ACHN (cell line): ENCODE results near the gene NUDT17.

Experiments used
- DNase-seq: peaks from one replicate; pipeline ENCODE4 v3.0.0-alpha.2; 2015
- in situ Hi-C: cut with HindIII; loops from 2 replicates; pipeline ENCODE4 v1.10.0; 2017; ENCODE audit warnings: low sequenced_read_pairs, low pct_ligation_motif_present, low pct_unique_long_range_greater_than_20kb

The NUDT17 gene

GRCh38 chr1:145884675-145885074, 39.2 kb downstream of the NUDT17 start:
- in situ Hi-C loops, result no loop called here
- DNase-seq, result no peak

- peak; percentile 80 for DNase-seq
- in situ Hi-C loops, result no loop called here
These were observed 40.4 kb downstream of the NUDT17 start, which contains the start of gene ANKRD35 for GRCh38 chr1:145885738-145886287. Gene ANKRD35, minus strand, starts transcription at chr1:145885866. Its CDS starts 108 bp downstream, at chr1:145885758.

- in situ Hi-C loops, result no loop called here
- no peak for DNase-seq
These were observed 41.0 kb downstream of the NUDT17 start for GRCh38 chr1:145886390-145886789.

DNA sequence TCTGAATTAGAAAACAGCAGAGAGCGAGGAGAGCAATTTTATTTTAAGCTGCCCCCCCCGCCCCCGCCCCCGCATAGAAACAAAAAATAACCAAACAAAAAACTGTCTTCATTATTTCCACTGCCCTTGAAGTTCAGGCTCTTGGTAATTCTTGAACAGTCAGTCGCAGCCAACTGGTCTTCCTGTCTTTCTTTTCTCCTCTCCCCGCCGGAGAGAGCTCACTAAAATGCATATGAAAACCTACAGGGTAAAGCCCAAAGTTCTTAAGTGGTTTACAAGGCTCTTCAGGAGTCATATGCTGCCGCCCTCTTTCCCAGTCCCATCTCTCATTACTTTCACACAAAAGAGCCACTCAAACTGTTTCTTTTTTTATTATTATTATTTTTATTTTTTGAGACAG, 41.4 kb downstream of the NUDT17 start:
- in situ Hi-C loops, result no loop called here
- no peak for DNase-seq

DNA sequence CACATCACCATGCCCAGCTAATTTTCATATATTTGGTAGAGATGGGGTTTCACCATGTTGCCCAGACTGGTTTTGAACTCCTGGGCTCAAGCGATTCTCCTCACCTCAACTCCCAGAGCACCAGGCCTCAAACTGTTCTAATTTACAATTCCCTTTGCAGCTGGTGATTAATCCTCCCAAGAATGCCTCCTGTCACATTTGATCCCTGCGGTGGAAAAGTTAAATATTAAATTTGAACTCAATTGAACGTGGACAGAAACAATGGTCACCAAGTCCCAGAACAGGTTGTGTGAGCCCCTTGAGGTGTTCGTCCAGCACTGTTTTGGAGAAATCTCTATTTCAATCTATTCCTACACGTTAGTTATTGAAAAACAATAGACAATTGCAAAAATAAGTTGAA, 42.2 kb downstream of the NUDT17 start:
- in situ Hi-C loops, result no loop called here
- peak; percentile 93 for DNase-seq

DNA sequence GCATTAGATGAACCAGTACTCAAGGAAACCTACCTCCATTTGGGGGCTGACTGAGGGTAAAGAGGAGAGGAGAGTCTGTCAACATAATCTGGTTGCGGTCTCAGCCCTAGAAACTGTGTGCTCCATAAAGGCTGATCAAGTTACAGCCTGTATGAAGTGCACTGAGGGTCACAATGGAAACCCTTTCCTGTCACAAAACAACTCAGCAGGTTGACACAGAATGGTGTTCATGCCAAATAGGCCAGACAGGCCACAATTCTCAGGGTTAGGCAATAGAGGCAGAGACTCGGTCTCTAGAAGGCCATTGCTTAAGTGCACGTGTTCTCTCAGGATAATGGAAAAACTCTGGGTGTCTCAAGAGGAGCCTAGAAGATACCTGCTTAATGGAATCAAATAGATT, 44.3 kb downstream of the NUDT17 start:
- DNase-seq, result no peak
- in situ Hi-C loops, result no loop called here

DNA sequence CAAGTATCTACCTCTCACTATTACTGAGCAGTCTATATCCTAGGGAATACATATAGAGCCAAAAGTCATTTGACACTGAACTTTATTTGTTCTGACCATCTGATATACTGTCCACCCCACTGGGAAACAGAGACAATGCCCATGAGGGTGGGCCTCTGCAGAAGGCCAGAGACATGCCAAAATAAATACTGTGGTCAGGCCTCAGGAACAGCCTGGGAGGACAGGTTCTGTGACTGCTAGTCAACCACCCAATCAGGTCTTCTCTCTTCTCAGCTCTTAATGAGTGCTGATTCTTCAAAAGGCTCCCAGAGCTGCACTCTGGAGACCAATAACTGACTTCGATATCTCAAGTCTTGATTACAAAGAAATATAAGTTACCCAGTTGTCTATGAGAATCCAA, 45.7 kb downstream of the NUDT17 start:
- DNase-seq, result no peak
- in situ Hi-C loops, result no loop called here

DNA sequence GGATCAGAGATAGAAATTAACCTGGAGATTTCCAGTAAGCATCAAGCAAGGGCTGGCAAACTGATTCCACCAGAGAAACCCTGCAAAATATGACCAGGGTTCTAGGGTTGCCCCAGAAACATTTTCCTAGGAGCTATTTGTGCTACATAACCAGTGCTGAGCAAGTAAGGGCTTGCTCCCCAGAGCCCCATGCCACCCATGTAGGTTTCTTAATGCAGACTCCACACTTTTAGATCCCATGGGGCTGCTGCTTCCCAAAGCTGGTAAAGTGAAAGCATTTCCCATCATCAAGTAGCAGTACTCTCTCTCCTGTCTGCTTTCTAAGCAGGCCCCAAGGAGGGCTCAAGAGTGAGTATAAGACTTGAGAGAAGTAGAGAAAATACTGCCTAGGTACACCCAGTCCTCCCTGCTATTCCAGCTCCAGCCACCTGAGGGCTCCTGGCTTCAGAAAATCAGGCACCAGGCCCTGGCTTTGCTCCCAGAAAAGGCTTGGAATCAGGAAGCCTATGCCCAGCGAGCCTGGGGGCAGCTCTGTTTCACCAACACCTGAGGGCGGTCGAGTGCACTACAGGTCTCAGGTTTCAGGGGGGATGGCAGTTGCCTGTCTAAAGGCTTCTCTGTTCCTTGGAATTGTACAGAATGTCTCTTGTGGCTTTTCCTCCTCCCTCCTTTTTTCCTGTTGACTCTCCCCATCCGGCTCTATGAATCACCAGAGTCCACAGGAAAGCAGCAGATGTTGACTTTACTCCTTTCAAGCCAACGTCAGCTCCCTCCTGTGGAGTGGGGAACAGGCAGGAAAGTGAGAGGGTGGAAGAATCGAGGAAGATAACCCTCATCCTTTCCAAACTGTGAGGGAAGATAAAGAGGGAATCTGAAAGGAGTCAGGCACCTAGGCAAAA, 46.4 kb downstream of the NUDT17 start:
- DNase-seq, result peak; percentile 98

GRCh38 chr1:145892486-145893087, 47.2 kb downstream of the NUDT17 start:
- no peak for DNase-seq
- in situ Hi-C loops, result no loop called here

More for the DNA sequence above, 46.4 kb downstream of the NUDT17 start:
- in situ Hi-C loops, result no loop called here

DNA sequence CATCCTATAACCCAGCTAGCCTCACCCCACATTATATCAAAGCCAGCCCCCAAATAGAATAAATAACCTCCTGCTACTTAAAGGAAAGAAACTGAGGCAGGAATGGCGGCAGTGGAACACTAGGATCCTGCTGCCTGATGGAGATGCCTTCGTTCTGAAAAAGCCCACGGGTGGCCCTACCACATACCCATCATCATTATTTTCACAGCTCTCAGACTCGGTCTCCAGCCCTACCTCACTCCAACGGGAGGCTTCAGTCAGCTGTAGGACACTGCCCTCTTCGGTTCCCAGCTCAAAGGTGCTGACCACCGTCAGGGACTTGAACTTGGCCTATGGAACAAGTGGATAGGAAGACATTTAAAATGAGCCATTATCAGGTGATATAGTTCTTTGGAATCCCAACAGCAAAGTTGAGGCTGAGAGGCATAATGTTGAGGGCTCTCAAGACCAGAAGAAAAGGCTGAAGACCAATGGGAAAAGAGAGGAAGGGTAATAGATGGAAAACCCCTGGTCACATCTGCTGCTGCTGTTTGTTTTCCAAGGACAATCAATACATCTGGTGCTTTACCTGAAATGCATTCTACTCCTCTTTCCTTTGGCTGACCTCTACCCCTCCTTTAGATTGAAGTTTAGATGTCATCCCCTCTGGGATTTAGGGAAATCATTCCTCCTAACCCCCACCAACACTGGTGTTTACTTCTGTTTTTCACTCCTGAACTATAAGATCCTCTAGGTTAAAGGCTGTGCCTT, 48.1 kb downstream of the NUDT17 start:
- no peak for DNase-seq
- in situ Hi-C loops, result no loop called here

GRCh38 chr1:145895471-145895870, 50.0 kb downstream of the NUDT17 start:
- DNase-seq, result no peak
- in situ Hi-C loops, result no loop called here

- in situ Hi-C loops, result no loop called here
- DNase-seq, result no peak
These were observed 52.5 kb downstream of the NUDT17 start for GRCh38 chr1:145897969-145898368.
